T-helper 17 cell (primary cell): ENCODE measurements around the gene RASGEF1C. TPM values are rescaled to one million over a fixed set of nuclear protein-coding genes. Genes with fewer than 3 reads are reported as not detected.

Experiments used
- ATAC-seq: fragments of 150-1000 bp; cut with Tn5 transposase; 2 replicates; pipeline ENCODE4 v1.10.0; 2021; ENCODE audit warnings: mild to moderate bottlenecking, moderate library complexity
- DNase-seq, 3 donors: peaks; one replicate each; pipeline versions ENCODE4 v3.0.0 to v3.0.0-alpha.2; 2020 to 2021
- H3K9me3 ChIP-seq: one replicate; pipeline ENCODE4 v1.7.0; 2013; ENCODE audit warnings: low read length, mild to moderate bottlenecking; ENCODE audit not compliant: control insufficient read depth, poor library complexity, severe bottlenecking
- H3K27ac Mint-ChIP-seq: one replicate; pipeline ENCODE4 v1.8.0; 2022; ENCODE audit warnings: mild to moderate bottlenecking, moderate library complexity, mixed read lengths
- H3K27me3 Mint-ChIP-seq: one replicate; pipeline ENCODE4 v1.8.0; 2022; ENCODE audit warnings: mixed read lengths
- H3K36me3 Mint-ChIP-seq: one replicate; pipeline ENCODE4 v1.8.0; 2022; ENCODE audit warnings: low read depth, mixed read lengths
- H3K4me1 Mint-ChIP-seq: one replicate; pipeline ENCODE4 v1.8.0; 2022; ENCODE audit warnings: mild to moderate bottlenecking, mixed read lengths
- H3K4me3 Mint-ChIP-seq: one replicate; pipeline ENCODE4 v1.8.0; 2022; ENCODE audit warnings: mild to moderate bottlenecking, moderate library complexity, mixed read lengths
- total RNA-seq, 4 donors: library from RNA in 2 of 4; stranded (reverse) in 2 of 4; gene quantifications; one replicate each; pipeline ENCODE4 v1.2.3 and lab custom pipeline; 2022 to 2026

The RASGEF1C gene
- total RNA-seq, 2 donors from 2014 or later, result not detected

- H3K9me3 ChIP-seq, result no peaks in the 10 kb centered on the region
- ATAC-seq (no peak), DNase-seq (no peak)
- H3K4me1 Mint-ChIP-seq, result peaks cover 20% of the 10 kb centered on the region
- no peaks in the 10 kb centered on the region for H3K36me3 Mint-ChIP-seq
- no peaks in the 10 kb centered on the region for H3K27me3 Mint-ChIP-seq
- no peak overlapping the region for H3K4me3 Mint-ChIP-seq
- H3K27ac Mint-ChIP-seq, result no peak overlapping the region
Observed at GRCh38 chr5:180068519-180069090, 140.4 kb downstream of the RASGEF1C start.

GRCh38 chr5:180067986-180068385, 141.0 kb downstream of the RASGEF1C start:
- Mint-ChIP-seq H3K27ac (no peak overlapping the region), H3K4me3 (no peak overlapping the region), H3K36me3 (no peaks in the 10 kb centered on the region), H3K27me3 (no peaks in the 10 kb centered on the region), H3K4me1 (peaks cover 20% of the 10 kb centered on the region)
- no peaks in the 10 kb centered on the region for H3K9me3 ChIP-seq
- DNase-seq (no peak), ATAC-seq (no peak)

GRCh38 chr5:180060192-180060591, 148.8 kb downstream of the RASGEF1C start:
- Mint-ChIP-seq H3K27ac (no peak overlapping the region), H3K4me3 (no peak overlapping the region), H3K27me3 (no peaks in the 10 kb centered on the region), H3K36me3 (peaks cover 2% of the 10 kb centered on the region), H3K4me1 (peaks cover 15% of the 10 kb centered on the region)
- no peak for DNase-seq
- H3K9me3 ChIP-seq, result no peaks in the 10 kb centered on the region
- ATAC-seq, result no peak

- peaks cover 3% of the 10 kb centered on the region for H3K36me3 Mint-ChIP-seq
- no peaks in the 10 kb centered on the region for H3K9me3 ChIP-seq
- H3K4me3 Mint-ChIP-seq, result no peak overlapping the region
- peaks cover 13% of the 10 kb centered on the region for H3K4me1 Mint-ChIP-seq
- no peaks in the 10 kb centered on the region for H3K27me3 Mint-ChIP-seq
- no peak overlapping the region for H3K27ac Mint-ChIP-seq
- ATAC-seq (no peak), DNase-seq (no peak)
Observed at GRCh38 chr5:180059326-180059725, 149.7 kb downstream of the RASGEF1C start.

GRCh38 chr5:180056153-180056552, 152.9 kb downstream of the RASGEF1C start:
- no peak for ATAC-seq
- H3K4me3 Mint-ChIP-seq, result no peak overlapping the region
- H3K27ac Mint-ChIP-seq, result no peak overlapping the region

GRCh38 chr5:180054226-180054625, 154.8 kb downstream of the RASGEF1C start:
- H3K9me3 ChIP-seq, result no peaks in the 10 kb centered on the region
- H3K4me1 Mint-ChIP-seq, result peaks cover 28% of the 10 kb centered on the region
- DNase-seq, result no peak
- H3K27me3 Mint-ChIP-seq, result peaks cover 7% of the 10 kb centered on the region
- no peak overlapping the region for H3K27ac Mint-ChIP-seq
- H3K36me3 Mint-ChIP-seq, result peaks cover 4% of the 10 kb centered on the region
- no peak for ATAC-seq
- H3K4me3 Mint-ChIP-seq, result no peak overlapping the region

More at GRCh38 chr5:180056153-180056552, 152.9 kb downstream of the RASGEF1C start:
- DNase-seq, result no peak
- peaks cover 7% of the 10 kb centered on the region for H3K27me3 Mint-ChIP-seq
- peaks cover 23% of the 10 kb centered on the region for H3K4me1 Mint-ChIP-seq
- H3K9me3 ChIP-seq, result no peaks in the 10 kb centered on the region
- H3K36me3 Mint-ChIP-seq, result peaks cover 4% of the 10 kb centered on the region

GRCh38 chr5:180053061-180053602, 155.9 kb downstream of the RASGEF1C start:
- Mint-ChIP-seq H3K27me3 (peaks cover 7% of the 10 kb centered on the region), H3K36me3 (peaks cover 4% of the 10 kb centered on the region), H3K4me1 (peaks cover 25% of the 10 kb centered on the region), H3K27ac (peak overlapping the region; percentile 4), H3K4me3 (no peak overlapping the region)
- DNase-seq (no peak), ATAC-seq (no peak)
- H3K9me3 ChIP-seq, result no peaks in the 10 kb centered on the region

- peaks cover 7% of the 10 kb centered on the region for H3K27me3 Mint-ChIP-seq
- peaks cover 28% of the 10 kb centered on the region for H3K4me1 Mint-ChIP-seq
- no peak overlapping the region for H3K4me3 Mint-ChIP-seq
- ATAC-seq, result no peak
- H3K27ac Mint-ChIP-seq, result peak overlapping the region; percentile 4
- peaks cover 4% of the 10 kb centered on the region for H3K36me3 Mint-ChIP-seq
- no peaks in the 10 kb centered on the region for H3K9me3 ChIP-seq
- DNase-seq, result no peak
Observed at GRCh38 chr5:180052211-180052818, 156.7 kb downstream of the RASGEF1C start.

Other genes with a start within 250 kb of the RASGEF1C start
- gene RNF130, start 137.5 kb downstream of the RASGEF1C start, total RNA-seq, result 10 to 100 TPM; 10.8 to 15.3 TPM
- 10 to 100 TPM; 24.3 to 25.1 TPM for gene MAPK9, start 82.9 kb upstream of the RASGEF1C start, total RNA-seq
- gene GFPT2, start 144.1 kb upstream of the RASGEF1C start, total RNA-seq, result 1 to 10 TPM in 1 of 2 donors, under 1 TPM in 1; 0.80 to 2.1 TPM